Stimulated activated CD4-positive, alpha-beta T cell treated with anti-CD3 and anti-CD28 coated beads, TNF-alpha, amount 100 ng/mL, for 1 hour (primary cell): ENCODE measurements around the gene NOTCH1.

Source experiments
- DNase-seq, 3 donors: peaks; one replicate each; pipeline ENCODE4 v3.0.0-alpha.2; 2020; ENCODE audit warnings: low read depth in 3 of 3, low spot score in 1 of 3

Gene NOTCH1

GRCh38 chr9:136486131-136486530 lies 59.7 kb downstream of the NOTCH1 start:
- no peak for DNase-seq

GRCh38 chr9:136485049-136486045 lies 60.5 kb downstream of the NOTCH1 start:
- peak; percentile 51 to 84 (median 64) for DNase-seq

GRCh38 chr9:136484153-136485048 lies 61.4 kb downstream of the NOTCH1 start:
- no peak for DNase-seq

- DNase-seq = peak; percentile 90 to 94 (median 92)
Observed at GRCh38 chr9:136483589-136484152, 62.2 kb downstream of the NOTCH1 start.

- peak; percentile 99 to 100 (median 100) for DNase-seq
Observed at GRCh38 chr9:136482793-136483588, 62.9 kb downstream of the NOTCH1 start, which contains the start of gene SEC16A. SEC16A (minus strand) TSS chr9:136483040; CDS start chr9:136477615, 5,425 bp downstream.

GRCh38 chr9:136482046-136482792 lies 63.6 kb downstream of the NOTCH1 start:
- peak in 1 of 3 donors; percentile 10 for DNase-seq

GRCh38 chr9:136481558-136481957 lies 64.3 kb downstream of the NOTCH1 start:
- DNase-seq = no peak

- DNase-seq = no peak
Observed at GRCh38 chr9:136476369-136477150, 69.3 kb downstream of the NOTCH1 start.

GRCh38 chr9:136474974-136475865 lies 70.6 kb downstream of the NOTCH1 start:
- no peak for DNase-seq

GRCh38 chr9:136474021-136474640 lies 71.7 kb downstream of the NOTCH1 start:
- DNase-seq = no peak

- no peak for DNase-seq
Observed at GRCh38 chr9:136473354-136473721, 72.5 kb downstream of the NOTCH1 start.

GRCh38 chr9:136472640-136473353 lies 73.1 kb downstream of the NOTCH1 start:
- no peak for DNase-seq

GRCh38 chr9:136471802-136472487 lies 73.9 kb downstream of the NOTCH1 start:
- DNase-seq = no peak

- DNase-seq = no peak
Observed at GRCh38 chr9:136470792-136471469, 74.9 kb downstream of the NOTCH1 start.

GRCh38 chr9:136470356-136470755 lies 75.5 kb downstream of the NOTCH1 start:
- no peak for DNase-seq

- DNase-seq = no peak
Observed at GRCh38 chr9:136467766-136468165, 78.1 kb downstream of the NOTCH1 start.
